ENCODE measurements around the gene ZNF629.

Gene ZNF629

GRCh38 chr16:30774367-30775130 is 12.5 kb downstream of the ZNF629 start:
- no peak for TF ChIP-seq CSRNP3 (CRISPR knock-in tag; IDR thresholded peaks at IDR 0.05)
- no peak for TF ChIP-seq ZNF565 (CRISPR knock-in tag; conservative IDR thresholded peaks at IDR 0.05; ENCODE audit: low read depth)
- no peak for TF ChIP-seq ZNF8 (CRISPR knock-in tag; IDR thresholded peaks at IDR 0.05)
- TF ChIP-seq ZNF70 (CRISPR knock-in tag; IDR thresholded peaks at IDR 0.05) = no peak
- no peak for TF ChIP-seq ARNTL (CRISPR knock-in tag; IDR thresholded peaks at IDR 0.05; ENCODE audit: borderline replicate concordance, low read depth)
- TF ChIP-seq ZFP3 (CRISPR knock-in tag; IDR thresholded peaks at IDR 0.05) = no peak
- no peak for TF ChIP-seq ZFP30 (CRISPR knock-in tag; IDR thresholded peaks at IDR 0.05)
- TF ChIP-seq PPARA (CRISPR knock-in tag; IDR thresholded peaks at IDR 0.05; ENCODE audit: borderline replicate concordance) = no peak
- TF ChIP-seq ESRRG (CRISPR knock-in tag; IDR thresholded peaks at IDR 0.05) = no peak
- no peak for TF ChIP-seq BACH2 (CRISPR knock-in tag; IDR thresholded peaks at IDR 0.05; ENCODE audit: borderline replicate concordance)
- TF ChIP-seq CSDC2 (CRISPR knock-in tag; IDR thresholded peaks at IDR 0.05) = no peak
- no peak for TF ChIP-seq ISL1 (CRISPR knock-in tag; IDR thresholded peaks at IDR 0.05)
- ATAC-seq = peak; percentile 7

- ATAC-seq = no peak
- TF ChIP-seq TOX (CRISPR knock-in tag; IDR thresholded peaks at IDR 0.05; ENCODE audit: borderline replicate concordance) (no peak), TCF4 (CRISPR knock-in tag; IDR thresholded peaks at IDR 0.05; ENCODE audit: borderline replicate concordance) (no peak), ZC3H10 (CRISPR knock-in tag; IDR thresholded peaks at IDR 0.05) (no peak), BACH2 (CRISPR knock-in tag; IDR thresholded peaks at IDR 0.05; ENCODE audit: borderline replicate concordance) (no peak), OSR1 (CRISPR knock-in tag; IDR thresholded peaks at IDR 0.05) (no peak), ZNF565 (CRISPR knock-in tag; conservative IDR thresholded peaks at IDR 0.05; ENCODE audit: low read depth) (no peak), TSHZ2 (CRISPR knock-in tag; IDR thresholded peaks at IDR 0.05) (no peak), SNAI2 (CRISPR knock-in tag; IDR thresholded peaks at IDR 0.05) (no peak), PATZ1 (CRISPR knock-in tag; IDR thresholded peaks at IDR 0.05; ENCODE audit: borderline replicate concordance) (no peak), ZNF8 (CRISPR knock-in tag; IDR thresholded peaks at IDR 0.05) (no peak), PPARA (CRISPR knock-in tag; IDR thresholded peaks at IDR 0.05; ENCODE audit: borderline replicate concordance) (no peak), CSDC2 (CRISPR knock-in tag; IDR thresholded peaks at IDR 0.05) (no peak), ESRRG (CRISPR knock-in tag; IDR thresholded peaks at IDR 0.05) (no peak)
Observed at GRCh38 chr16:30773826-30774225, 13.2 kb downstream of the ZNF629 start.

- TF ChIP-seq TCF4 (CRISPR knock-in tag; IDR thresholded peaks at IDR 0.05; ENCODE audit: borderline replicate concordance) = no peak
- TF ChIP-seq TOX (CRISPR knock-in tag; IDR thresholded peaks at IDR 0.05; ENCODE audit: borderline replicate concordance) = no peak
- no peak for TF ChIP-seq ESRRG (CRISPR knock-in tag; IDR thresholded peaks at IDR 0.05)
- no peak for TF ChIP-seq POU6F1 (CRISPR knock-in tag; IDR thresholded peaks at IDR 0.05; ENCODE audit: borderline replicate concordance, low read depth)
- no peak for TF ChIP-seq ARNTL (CRISPR knock-in tag; IDR thresholded peaks at IDR 0.05; ENCODE audit: borderline replicate concordance, low read depth)
- TF ChIP-seq ISL1 (CRISPR knock-in tag; IDR thresholded peaks at IDR 0.05) = no peak
- ATAC-seq = no peak
Observed at GRCh38 chr16:30771726-30772125, 15.3 kb downstream of the ZNF629 start.
